SK-N-SH treated with all-trans-retinoic acid at 6 μM for 48 hours (cell line): Measurements from ENCODE around the gene DPCD.

Experiments used
- ARNTL ChIP-seq: fragments of 450-650 bp; formaldehyde crosslinking; IDR thresholded peaks from 2 replicates; pipeline ENCODE4 v1.5.0; 2020; ENCODE audit warnings: low read depth, mild to moderate bottlenecking, moderate library complexity, borderline replicate concordance
- CSDC2 ChIP-seq: fragments of 250-450 bp; sonication (Bioruptor Pico); IDR thresholded peaks from 2 replicates; pipeline ENCODE4 v1.5.0; 2020; ENCODE audit warnings: mild to moderate bottlenecking, moderate library complexity
- RARB ChIP-seq: fragments of 250-450 bp; sonication (Bioruptor Pico); IDR thresholded peaks from 2 replicates; pipeline ENCODE4 v1.8.0; 2021; ENCODE audit warnings: mild to moderate bottlenecking, moderate library complexity
- SNAI2 ChIP-seq: fragments of 250-450 bp; sonication (Bioruptor Pico); IDR thresholded peaks from 2 replicates; pipeline ENCODE4 v1.5.0; 2020; ENCODE audit warnings: mild to moderate bottlenecking, moderate library complexity
- ZFP30 ChIP-seq: fragments of 450-650 bp; formaldehyde crosslinking; IDR thresholded peaks from 2 replicates; pipeline ENCODE4 v1.5.0; 2022; ENCODE audit warnings: mild to moderate bottlenecking, moderate library complexity
- ZNF70 ChIP-seq: fragments of 450-650 bp; formaldehyde crosslinking; IDR thresholded peaks from 2 replicates; pipeline ENCODE4 v1.5.0; 2020; ENCODE audit warnings: mild to moderate bottlenecking, moderate library complexity
- ZNF8 ChIP-seq: fragments of 450-650 bp; formaldehyde crosslinking; IDR thresholded peaks from 2 replicates; pipeline ENCODE4 v1.5.0; 2020; ENCODE audit warnings: mild to moderate bottlenecking, moderate library complexity
- TF ChIP-seq, protein P1 (sequence below): fragments of 250-450 bp; sonication (Bioruptor Pico); IDR thresholded peaks from 2 replicates; pipeline ENCODE4 v1.5.1; 2020; ENCODE audit warnings: low read depth, mild to moderate bottlenecking, moderate library complexity
- TF ChIP-seq, protein P2 (sequence below): fragments of 250-450 bp; sonication (Bioruptor Pico); IDR thresholded peaks from 2 replicates; pipeline ENCODE4 v1.8.0; 2020; ENCODE audit warnings: mild to moderate bottlenecking, moderate library complexity, borderline replicate concordance

DNA sequence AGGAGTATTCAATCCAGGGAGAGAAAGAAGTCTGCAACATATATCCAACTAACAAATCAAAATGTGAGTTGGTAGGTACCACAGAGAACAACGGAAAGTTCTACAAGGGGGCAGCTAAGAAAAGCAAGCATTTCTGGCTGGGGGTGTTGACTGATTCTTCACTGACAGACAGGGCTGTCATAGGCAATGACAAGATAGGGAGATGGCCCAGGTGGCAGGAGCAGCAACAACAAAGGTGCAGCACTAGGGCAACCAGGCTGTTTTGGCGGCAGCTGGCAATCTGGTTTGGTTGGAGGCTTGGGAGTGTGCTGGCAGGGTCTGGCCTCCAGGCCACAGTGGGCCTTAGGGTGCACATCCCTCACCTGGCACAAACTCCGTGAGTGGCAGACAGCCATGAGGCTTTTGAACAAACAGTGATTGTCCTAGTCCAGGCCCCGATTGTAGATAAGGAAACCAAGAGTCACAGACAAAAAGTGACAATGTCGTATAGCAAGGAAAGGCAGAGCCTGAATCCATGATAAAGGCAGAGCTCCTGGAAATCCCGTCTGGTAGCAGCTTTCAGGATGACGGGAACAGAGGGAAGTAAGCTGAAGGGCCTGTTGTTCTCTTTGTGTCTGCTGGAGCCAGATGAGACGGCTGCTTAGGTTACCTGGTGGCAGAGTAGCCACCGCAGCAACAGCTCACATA, 28.4 kb downstream of the DPCD start:
- no peak for TF ChIP-seq RARB (CRISPR knock-in tag)
- no peak for TF ChIP-seq SNAI2 (CRISPR knock-in tag)
- no peak for TF ChIP-seq CSDC2 (CRISPR knock-in tag)
- TF ChIP-seq, protein P1, sequence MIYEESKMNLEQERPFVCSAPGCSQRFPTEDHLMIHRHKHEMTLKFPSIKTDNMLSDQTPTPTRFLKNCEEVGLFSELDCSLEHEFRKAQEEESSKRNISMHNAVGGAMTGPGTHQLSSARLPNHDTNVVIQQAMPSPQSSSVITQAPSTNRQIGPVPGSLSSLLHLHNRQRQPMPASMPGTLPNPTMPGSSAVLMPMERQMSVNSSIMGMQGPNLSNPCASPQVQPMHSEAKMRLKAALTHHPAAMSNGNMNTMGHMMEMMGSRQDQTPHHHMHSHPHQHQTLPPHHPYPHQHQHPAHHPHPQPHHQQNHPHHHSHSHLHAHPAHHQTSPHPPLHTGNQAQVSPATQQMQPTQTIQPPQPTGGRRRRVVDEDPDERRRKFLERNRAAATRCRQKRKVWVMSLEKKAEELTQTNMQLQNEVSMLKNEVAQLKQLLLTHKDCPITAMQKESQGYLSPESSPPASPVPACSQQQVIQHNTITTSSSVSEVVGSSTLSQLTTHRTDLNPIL (CRISPR knock-in tag) = no peak
- TF ChIP-seq ARNTL = no peak
- TF ChIP-seq, protein P2, sequence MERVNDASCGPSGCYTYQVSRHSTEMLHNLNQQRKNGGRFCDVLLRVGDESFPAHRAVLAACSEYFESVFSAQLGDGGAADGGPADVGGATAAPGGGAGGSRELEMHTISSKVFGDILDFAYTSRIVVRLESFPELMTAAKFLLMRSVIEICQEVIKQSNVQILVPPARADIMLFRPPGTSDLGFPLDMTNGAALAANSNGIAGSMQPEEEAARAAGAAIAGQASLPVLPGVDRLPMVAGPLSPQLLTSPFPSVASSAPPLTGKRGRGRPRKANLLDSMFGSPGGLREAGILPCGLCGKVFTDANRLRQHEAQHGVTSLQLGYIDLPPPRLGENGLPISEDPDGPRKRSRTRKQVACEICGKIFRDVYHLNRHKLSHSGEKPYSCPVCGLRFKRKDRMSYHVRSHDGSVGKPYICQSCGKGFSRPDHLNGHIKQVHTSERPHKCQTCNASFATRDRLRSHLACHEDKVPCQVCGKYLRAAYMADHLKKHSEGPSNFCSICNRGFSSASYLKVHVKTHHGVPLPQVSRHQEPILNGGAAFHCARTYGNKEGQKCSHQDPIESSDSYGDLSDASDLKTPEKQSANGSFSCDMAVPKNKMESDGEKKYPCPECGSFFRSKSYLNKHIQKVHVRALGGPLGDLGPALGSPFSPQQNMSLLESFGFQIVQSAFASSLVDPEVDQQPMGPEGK (CRISPR knock-in tag) = no peak
- TF ChIP-seq ZFP30 (CRISPR knock-in tag) = no peak
- no peak for TF ChIP-seq ZNF8 (CRISPR knock-in tag)
- TF ChIP-seq ZNF70 (CRISPR knock-in tag) = no peak
